ENCODE results near the gene CDKL2. TPM values are rescaled to one million over a fixed set of nuclear protein-coding genes. Genes with fewer than 3 reads are reported as not detected.
"Not testable (repeated sequence)": the region's sequence is repeated elsewhere in the genome, so short reads cannot be mapped to it uniquely, and the experiment has no call there.

The CDKL2 gene
- total RNA-seq, 1 donor from 2014 or later, result 15.8 TPM

- DNase-seq (ENCODE audit: low read depth), result no peak
Measured at GRCh38 chr4:75552452-75552851, 77.9 kb downstream of the CDKL2 start.

GRCh38 chr4:75549019-75549418 is 81.3 kb downstream of the CDKL2 start:
- DNase-seq (ENCODE audit: low read depth), result no peak

- peak; percentile 50 for DNase-seq (ENCODE audit: low read depth)
Measured at GRCh38 chr4:75547647-75548387, 82.5 kb downstream of the CDKL2 start.

GRCh38 chr4:75545526-75545925 is 84.8 kb downstream of the CDKL2 start:
- peak; percentile 71 for DNase-seq (ENCODE audit: low read depth)

- DNase-seq (ENCODE audit: low read depth), result no peak
Measured at GRCh38 chr4:75544870-75545269, 85.5 kb downstream of the CDKL2 start.

GRCh38 chr4:75544220-75544619 is 86.1 kb downstream of the CDKL2 start:
- not testable (repeated sequence) for DNase-seq (ENCODE audit: low read depth)

DNA sequence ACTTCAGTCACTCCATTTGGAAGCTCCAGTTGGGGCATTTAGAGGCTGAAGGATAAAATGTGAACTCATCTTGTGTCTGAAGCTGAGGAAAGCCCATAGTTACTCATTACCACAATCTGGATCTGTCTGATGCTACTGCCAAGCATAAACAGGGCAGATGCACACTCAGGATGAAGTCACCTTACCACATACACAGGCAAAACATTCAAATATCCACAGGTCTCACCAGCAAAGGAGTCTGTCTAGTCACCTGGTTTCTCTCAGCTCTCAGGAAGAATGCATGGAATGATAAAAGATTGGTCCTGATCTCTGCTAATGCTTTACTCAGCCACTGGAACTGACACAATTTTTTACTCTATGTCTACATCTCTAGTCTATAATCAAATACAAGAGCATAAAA is 87.5 kb downstream of the CDKL2 start:
- DNase-seq (ENCODE audit: low read depth), result peak; percentile 97

DNA sequence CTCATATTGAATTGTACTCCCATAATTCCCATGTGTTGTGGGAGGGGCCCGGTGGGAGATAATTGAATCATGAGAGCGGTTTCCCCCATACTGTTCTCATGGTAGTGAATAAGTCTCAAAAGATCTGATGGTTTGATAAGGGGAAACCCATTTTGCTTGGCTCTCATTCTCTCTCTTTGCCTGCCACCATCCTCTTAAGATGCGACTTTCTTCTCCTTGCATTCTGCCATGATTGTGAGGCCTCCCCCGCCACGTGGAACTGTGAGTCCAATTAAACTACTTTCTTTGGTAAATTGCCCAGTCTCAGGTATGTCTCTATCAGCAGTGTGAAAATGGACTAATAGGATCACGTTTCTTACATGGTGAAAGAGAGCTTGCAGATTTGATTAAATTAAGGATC is 93.0 kb downstream of the CDKL2 start:
- not testable (repeated sequence) for DNase-seq (ENCODE audit: low read depth)

DNA sequence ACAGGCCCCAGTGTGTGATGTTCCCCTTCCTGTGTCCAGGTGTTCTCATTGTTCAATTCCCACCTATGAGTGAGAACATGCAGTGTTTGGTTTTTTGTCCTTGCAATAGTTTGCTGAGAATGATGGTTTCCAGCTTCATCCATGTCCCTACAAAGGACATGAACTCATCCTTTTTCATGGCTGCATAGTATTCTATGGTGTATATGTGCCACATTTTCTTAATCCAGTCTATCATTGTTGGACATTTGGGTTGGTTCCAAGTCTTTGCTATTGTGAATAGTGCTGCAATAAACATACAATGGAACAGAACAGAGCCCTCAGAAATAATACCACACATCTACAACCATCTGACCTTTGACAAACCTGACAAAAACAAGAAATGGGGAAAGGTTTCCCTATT is 96.4 kb downstream of the CDKL2 start:
- not testable (repeated sequence) for DNase-seq (ENCODE audit: low read depth)

GRCh38 chr4:75533339-75533887 is 96.9 kb downstream of the CDKL2 start:
- not testable (repeated sequence) for DNase-seq (ENCODE audit: low read depth)

DNA sequence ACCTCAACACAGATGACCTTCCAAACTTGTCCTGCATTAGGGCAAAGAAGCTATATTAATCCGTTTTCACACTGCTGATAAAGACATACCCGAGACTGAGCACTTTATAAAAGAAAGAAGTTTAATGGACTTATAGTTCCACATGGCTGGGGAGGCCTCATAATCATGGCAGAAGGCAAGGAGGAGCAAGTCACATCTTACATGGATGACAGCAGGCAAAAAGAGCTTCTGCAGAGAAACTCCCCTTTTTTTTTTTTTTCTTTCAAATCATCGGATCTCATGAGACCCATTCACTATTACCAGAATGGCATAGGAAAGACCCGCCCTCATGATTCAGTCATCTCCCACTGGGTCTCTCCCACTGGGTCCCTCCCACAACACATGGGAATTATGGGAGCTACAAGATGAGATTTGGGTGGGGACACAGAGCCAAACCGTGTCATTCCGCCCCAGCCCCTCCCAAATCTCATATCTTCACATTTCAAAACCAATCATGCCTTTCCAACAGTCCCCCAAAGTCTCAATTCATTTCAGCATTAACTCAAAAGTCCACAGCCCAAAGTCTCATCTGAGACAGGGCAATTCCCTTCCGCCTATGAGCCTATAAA is 98.7 kb downstream of the CDKL2 start:
- DNase-seq (ENCODE audit: low read depth), result not testable (repeated sequence)

GRCh38 chr4:75530556-75531322 is 99.6 kb downstream of the CDKL2 start:
- no peak for DNase-seq (ENCODE audit: low read depth)

Other genes with a start within 250 kb of the CDKL2 start
- gene RCHY1, start 116.1 kb downstream of the CDKL2 start, total RNA-seq, result 68.2 and 74.9 TPM in 2 replicates
- gene THAP6, start 116.1 kb downstream of the CDKL2 start, total RNA-seq, result 10.6 and 17.4 TPM in 2 replicates
- 1.0 and 1.7 TPM in 2 replicates for gene ODAPH, start 74.5 kb downstream of the CDKL2 start, total RNA-seq
- gene G3BP2, start 42.9 kb upstream of the CDKL2 start, total RNA-seq, result 303 and 311 TPM in 2 replicates
- gene USO1, start 94.0 kb upstream of the CDKL2 start, total RNA-seq, result 139 and 141 TPM in 2 replicates